NB4 (cell line): ENCODE results near the gene TFAM.
A peak's percentile ranks its signal among the peaks of the same experiment; 100 is the strongest.

ENCODE experiments used
- DNase-seq: peaks from one replicate; pipeline ENCODE4 v3.0.0; 2010; ENCODE audit warnings: low read depth
- H3K4me3 ChIP-seq: one replicate; pipeline ENCODE4 v1.5.1; 2011; ENCODE audit warnings: mild to moderate bottlenecking, low read depth, low read length, moderate library complexity
- CTCF ChIP-seq: IDR thresholded peaks from one replicate; pipeline ENCODE4 v1.5.1; 2012; ENCODE audit warnings: low read depth, low read length
- MAX ChIP-seq: IDR thresholded peaks from 2 replicates; pipeline ENCODE4 v1.6.1; 2011; ENCODE audit warnings: low read depth, low read length
- MYC ChIP-seq: IDR thresholded peaks from 2 replicates; pipeline ENCODE4 v1.6.1; 2011; ENCODE audit warnings: low read depth, low read length
- POLR2A ChIP-seq: IDR thresholded peaks from 2 replicates; pipeline ENCODE4 v1.6.1; 2011; ENCODE audit warnings: mild to moderate bottlenecking; ENCODE audit not compliant: insufficient read length; ENCODE audit errors: extremely low read depth

TFAM gene

GRCh38 chr10:58384999-58385783 lies at the start of gene TFAM:
TSS of gene TFAM (plus strand) at chr10:58385410. CDS start at chr10:58385548, 138 bp downstream.
- TF ChIP-seq POLR2A, result peak; percentile 99
- peak; percentile 58 for TF ChIP-seq CTCF
- peak; percentile 95 for TF ChIP-seq MYC
- peak; percentile 91 for TF ChIP-seq MAX
- H3K4me3 ChIP-seq, result peak within 1 kb of the TSS; percentile 95
- DNase-seq, result peak; percentile 97

- DNase-seq, result no peak
- TF ChIP-seq CTCF (no peak), POLR2A (no peak), MAX (no peak), MYC (no peak)
- peak overlapping the region; percentile 78 for H3K4me3 ChIP-seq
Observed at GRCh38 chr10:58336242-58336641, 49.0 kb upstream of the TFAM start.

- no peak for DNase-seq
- TF ChIP-seq CTCF (no peak), MAX (no peak), POLR2A (no peak), MYC (no peak)
- H3K4me3 ChIP-seq, result no peak overlapping the region
Observed at GRCh38 chr10:58341422-58341821, 43.8 kb upstream of the TFAM start.

- no peak for DNase-seq
- H3K4me3 ChIP-seq, result no peak overlapping the region
- TF ChIP-seq POLR2A, result no peak
- no peak for TF ChIP-seq CTCF
- TF ChIP-seq MAX, result no peak
- no peak for TF ChIP-seq MYC
Observed at GRCh38 chr10:58341947-58342346, 43.3 kb upstream of the TFAM start.

- TF ChIP-seq MYC (no peak), CTCF (no peak)
- no peak overlapping the region for H3K4me3 ChIP-seq
- DNase-seq, result no peak
Observed at GRCh38 chr10:58347967-58348366, 37.2 kb upstream of the TFAM start.
